HG02981 (cell line): Measurements from ENCODE around the gene TMEM266.

ENCODE experiments used
- ATAC-seq: cut with Tn5 transposase; IDR thresholded peaks from one replicate; pipeline ENCODE4 v1.9.1; 2021; ENCODE audit warnings: mild to moderate bottlenecking, moderate library complexity; ENCODE audit not compliant: unreplicated experiment

Gene TMEM266

DNA sequence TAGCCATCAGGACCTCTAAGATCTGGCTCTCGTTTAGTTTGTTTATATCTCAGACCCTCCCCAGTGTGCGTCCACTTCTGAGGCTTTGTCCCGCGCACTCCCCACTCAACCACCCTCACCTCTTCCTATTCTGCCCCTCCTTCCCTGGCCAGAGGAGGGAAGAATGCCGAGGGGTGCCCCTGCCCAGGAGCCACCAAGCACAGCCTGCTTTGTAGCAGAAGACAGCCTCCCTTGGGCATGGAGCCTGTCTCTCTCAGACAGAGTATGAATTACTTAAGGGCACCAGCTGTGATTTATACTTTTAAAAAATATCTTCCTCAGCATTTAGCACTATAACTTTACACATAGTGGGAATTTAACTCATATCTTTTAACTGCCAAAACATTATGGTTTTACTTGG lies 6.0 kb downstream of the TMEM266 start:
- no peak for ATAC-seq

DNA sequence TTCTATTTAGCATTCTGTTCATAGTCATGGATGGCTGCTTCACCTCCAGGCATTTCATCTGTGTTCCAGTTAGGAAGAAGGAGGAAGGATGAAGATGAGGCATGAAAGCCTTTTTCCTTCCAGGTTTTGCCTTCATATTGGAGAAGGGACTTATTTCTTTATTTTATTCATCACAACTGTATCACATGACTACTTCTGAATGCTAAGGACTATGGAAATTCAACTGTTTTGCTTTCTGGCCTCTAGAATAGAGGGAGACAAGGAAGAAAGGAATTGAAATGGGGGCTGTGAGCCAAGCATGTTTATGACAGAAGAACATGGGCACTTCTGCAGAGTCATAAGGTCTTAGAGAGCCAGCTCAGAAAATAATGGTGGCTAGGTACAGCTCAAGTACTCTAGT lies 10.4 kb downstream of the TMEM266 start:
- ATAC-seq, result no peak

DNA sequence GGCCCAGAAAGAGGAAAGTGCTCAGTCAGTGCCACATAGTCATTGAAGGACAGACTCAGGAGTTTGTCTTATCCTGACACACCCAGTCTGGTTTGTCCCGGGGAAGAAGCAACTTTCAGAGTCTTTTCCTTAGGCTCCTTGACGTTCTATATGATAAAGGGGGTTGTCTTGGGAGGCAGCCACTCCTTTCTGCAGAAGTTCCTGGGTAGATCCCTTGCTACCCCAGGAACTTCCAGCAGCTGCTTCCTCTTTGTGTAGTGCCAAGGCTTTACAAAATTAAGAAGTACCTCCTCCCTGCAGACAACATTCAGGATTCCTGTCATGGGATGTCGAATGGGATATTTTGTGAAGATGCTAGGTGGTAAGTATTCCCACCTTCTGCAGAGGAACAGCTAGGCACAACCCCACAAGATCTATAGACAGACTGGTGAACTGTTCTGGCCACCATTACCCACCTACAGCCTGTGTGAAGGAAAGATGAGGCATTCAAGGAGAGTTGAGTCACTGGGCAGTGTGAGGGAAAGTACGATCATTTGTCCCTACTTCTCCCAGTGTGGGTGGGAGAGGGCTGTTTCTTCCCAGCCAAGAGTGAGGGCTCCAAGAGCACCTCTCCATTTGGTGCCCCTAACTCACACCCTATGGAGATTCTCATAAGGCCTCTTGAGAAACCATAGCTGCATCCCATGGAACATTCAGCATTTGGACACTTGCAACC lies 11.3 kb downstream of the TMEM266 start:
- ATAC-seq, result no peak

DNA sequence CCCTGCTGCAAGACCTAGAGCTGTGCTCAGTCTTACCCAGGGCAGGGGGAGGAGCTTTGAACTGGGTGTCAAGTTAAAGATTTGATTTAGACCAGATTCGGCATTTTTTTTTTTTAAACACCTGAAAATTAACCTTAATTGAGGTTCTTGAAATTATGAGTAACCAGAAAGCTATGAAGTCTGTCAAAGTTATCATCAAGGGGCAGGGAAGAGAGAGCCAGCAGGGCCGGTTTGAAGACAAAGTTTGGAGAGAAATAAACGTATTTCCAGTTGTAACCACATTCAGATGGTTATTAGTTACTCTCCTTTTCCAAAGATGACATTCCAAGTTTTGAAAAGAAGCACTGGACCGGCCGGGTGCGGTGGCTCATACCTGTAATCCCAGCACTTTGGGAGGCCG lies 12.0 kb downstream of the TMEM266 start:
- no peak for ATAC-seq

DNA sequence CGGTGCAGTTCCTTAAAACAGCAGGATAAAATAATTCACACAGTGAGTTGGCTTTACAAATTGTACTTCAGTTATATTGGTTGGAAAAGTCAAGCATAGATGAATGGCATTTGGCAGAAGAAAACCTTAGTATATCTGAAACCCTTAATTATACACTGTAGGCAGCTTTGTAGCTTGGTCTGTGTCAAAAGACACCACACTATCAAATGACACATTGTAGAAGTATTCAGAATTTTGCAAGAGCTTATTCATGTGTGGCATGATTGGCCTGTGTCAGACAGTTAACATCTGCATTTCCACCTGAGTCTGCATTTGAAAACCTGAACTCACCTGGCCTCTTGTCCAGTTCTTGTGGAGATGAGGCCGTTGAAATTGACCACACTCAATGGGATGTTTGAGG lies 13.8 kb downstream of the TMEM266 start:
- no peak for ATAC-seq

DNA sequence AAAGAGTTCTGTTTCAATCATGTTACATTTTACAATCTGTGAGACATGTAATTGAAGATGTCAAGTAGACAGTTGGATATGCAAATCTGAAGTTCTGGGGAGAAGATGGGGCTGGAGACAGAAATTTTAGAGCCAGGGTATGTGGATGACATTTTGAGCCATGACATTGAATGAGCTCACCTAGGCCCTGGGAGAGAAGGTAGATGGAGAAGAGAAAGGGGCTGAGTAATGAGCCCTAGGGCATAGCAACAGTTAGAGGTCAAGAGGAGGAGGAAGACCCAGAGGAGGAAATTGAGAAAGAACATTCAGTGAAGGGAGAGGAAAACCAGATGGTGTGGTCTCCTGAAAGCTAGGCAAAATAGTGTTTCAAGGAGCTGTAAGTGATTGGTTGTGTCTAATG lies 15.3 kb downstream of the TMEM266 start:
- ATAC-seq, result no peak

DNA sequence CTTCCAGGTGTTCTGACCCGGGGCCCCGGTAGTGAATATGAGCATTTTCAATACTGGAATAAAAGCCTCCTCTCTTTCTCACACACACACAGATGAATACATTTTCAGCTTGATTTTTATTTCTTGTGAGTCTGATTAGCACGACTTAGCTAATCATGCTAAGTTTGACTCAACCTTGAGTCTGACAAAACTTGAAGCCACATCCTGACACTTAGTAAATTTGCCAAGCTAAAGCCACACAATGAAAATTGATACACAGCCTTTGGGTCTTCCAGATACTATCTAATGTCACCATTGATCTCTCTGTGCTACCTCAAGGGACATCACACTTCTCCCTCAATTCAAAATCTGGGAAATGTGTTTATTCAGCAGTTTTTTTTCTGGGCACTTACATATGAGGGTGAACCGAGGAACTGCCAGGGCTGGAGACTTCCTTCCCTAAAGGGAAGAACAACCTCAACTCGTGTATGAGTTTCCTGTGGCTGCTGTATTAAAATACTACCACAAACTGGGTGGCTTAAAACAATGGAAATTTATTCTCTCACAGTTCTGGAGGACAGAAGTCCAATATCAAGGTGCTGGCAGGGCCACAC lies 18.6 kb downstream of the TMEM266 start:
- ATAC-seq, result no peak

DNA sequence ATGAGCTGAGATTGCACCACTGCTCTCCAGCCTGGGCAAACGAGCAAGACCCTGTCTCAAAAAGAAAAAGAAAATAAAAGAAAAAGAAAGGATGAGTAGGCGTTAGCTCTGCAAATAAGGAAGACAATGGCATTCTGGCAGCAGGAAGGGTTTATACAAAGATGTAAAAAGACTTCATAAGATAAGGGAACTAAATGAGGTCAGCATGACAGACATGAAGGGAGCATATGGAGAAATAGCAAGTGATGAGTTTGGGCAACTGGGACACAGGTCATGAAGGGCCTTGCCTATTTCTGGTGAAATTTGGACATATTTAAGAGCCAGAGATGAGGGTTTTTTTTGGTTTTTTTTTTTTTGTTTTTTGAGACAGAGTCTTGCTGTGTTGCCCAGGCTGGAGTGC lies 24.5 kb downstream of the TMEM266 start:
- no peak for ATAC-seq

DNA sequence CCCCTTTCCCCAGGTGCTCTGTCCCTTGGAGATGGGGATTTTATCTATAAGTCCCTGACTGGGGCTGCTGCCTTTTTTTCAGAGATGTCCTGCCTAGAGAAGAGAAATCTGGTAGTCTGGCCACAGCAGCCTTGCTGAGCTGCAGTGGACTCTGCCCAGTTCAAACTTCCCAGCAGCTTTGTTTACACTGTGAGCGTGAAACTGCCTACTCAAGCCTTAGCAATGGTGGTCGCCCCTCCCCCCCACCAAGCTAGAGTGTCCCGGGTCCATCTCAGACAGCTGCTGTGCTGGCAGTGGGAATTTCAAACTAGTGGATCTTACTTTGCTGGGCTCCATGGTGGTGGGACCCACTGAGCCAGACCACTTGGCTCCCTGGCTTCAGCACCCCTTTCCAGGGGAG lies 38.9 kb downstream of the TMEM266 start:
- no peak for ATAC-seq

DNA sequence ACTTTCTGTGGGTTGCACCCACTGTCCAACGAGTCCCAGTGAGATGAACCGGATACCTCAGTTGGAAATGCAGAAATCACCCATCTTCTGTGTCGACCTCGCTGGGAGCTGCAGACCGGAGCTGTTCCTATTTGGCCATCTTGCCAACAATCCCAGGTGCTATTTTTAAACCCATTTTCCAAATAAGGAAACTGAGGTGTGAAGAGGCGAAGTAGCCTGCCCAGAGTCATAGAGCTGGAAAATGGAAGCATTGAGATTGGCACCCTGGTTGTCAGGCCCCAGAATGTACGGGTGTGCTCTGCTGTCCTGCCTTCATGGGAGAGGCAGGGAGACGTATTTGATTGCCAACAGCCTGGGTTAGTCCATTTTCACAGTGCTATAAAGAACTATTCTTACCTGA lies 39.6 kb downstream of the TMEM266 start:
- no peak for ATAC-seq

DNA sequence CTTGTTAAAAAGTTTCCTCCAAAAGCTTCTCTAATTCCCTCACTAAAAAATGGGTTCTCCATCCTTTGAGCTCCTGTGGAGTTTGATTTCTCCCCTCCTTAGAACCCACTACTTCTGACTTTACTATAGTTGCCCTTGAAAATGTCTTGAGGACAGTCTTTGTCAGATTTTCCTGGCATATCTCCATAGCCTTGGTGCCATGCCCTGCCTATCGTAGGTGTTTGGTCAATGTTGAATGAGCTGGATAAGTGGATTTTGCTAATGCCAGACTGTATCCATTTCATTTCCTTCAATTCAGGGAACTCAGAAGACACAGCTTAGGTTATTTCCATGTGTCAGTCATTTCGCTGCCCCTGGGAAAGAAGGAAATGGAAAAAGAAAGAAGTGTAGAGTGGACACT lies 40.6 kb downstream of the TMEM266 start:
- ATAC-seq, result no peak

DNA sequence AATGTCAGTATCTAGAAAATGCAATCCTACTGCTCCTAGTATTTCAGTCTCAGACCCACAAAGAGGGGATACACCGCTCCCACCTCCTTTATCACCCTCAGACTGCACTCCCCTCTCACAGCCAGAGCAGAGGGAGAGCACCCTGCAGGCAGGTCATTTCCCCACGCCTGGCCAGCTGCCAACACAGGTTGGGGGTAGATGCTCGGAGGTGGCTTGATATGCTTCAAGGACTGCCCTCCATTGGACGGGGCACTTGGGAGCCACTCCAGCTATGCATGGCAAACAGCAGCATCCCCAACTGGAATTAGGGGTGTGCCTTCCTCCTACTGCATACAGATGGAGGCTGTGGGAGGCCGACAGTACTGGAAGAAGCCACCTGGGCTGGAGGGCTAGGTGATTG lies 41.9 kb downstream of the TMEM266 start:
- no peak for ATAC-seq

DNA sequence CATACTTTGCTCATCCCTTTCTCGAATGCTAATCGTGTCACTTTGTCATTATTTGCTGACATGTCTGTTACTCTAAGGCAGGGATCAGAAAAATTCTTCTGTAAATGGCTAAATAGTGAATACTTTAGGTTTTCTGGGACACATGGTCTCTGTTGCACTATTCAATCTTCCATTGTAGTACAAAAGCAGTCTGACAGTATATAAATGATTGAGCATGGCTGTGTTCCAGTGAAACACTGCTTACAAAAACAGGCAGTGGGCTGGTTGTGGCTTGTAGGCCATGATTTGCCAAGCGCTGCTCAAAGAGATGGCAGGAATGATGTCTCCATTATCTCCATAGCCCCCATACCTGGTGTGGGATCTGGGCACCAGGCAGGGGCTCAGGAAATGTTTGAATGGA lies 45.6 kb downstream of the TMEM266 start:
- ATAC-seq, result no peak

DNA sequence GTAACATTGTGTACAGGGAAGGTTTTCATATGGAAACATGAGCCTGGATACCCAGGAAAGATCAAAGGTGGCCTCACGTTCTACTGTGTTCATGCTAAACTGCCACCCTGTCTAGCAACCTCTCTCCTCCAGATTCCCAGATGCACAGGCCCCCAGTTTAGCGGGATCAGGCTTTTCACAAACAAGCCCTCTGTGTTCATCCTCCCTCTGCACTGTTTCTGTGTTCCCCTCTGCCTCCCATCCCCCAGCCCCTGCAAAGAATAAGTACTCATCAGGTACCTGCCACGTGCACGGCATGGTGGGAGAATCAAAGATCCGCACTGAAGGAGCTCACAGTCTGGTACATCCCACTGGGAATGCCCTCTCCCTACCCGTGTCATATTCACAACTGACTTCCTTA lies 46.1 kb downstream of the TMEM266 start:
- no peak for ATAC-seq

DNA sequence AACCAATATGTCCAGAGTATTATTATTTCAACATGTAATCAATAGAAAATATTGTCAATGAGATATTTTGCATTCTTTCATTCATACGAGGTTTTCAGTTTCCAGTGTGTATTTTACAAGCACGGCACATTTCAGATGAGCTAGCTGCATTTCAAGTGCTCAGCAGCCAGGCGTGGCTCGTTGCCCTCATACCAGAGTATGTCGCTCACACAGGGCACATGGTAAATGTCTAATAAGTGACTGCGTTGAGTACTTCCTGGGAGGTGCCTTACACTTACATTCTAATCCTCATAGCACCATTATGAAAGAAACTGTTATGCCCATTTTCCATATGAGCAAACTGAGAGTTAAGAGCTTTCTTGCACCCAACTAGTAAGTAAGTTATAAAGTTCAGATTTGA lies 47.4 kb downstream of the TMEM266 start:
- no peak for ATAC-seq

DNA sequence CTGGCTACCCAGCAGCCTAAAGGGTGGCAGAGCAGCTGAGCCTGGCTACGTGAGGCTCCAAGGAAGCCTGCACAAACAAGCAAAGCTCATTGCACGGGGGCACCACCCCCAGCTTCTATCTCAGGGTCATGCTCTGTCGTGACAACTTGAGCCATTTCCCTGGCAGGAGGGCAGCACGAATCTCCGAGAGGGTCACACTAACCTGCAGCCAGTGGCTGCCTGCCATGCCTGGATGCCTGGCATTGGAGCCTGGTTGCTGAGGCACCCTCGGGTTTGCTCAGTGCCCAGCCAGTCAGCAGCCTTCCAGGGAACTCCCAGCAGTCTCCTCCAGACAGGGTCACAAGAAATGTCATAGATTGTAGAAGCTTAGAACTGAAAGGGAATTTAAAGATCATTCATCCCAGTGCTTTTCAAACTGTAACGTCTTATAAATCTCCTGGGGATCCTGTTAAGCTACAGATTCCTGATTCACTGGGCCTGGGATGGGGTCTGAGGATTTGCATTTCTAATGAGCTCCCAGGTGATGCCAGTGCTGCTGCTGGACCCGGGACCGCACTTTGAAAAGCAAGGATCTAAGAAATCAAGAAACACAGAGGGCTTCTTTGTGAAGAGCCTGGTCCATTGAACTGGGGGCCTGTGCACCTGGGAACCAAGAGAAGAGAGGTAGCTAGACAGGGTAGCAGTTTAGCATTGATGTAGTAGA lies 48.4 kb downstream of the TMEM266 start:
- no peak for ATAC-seq

DNA sequence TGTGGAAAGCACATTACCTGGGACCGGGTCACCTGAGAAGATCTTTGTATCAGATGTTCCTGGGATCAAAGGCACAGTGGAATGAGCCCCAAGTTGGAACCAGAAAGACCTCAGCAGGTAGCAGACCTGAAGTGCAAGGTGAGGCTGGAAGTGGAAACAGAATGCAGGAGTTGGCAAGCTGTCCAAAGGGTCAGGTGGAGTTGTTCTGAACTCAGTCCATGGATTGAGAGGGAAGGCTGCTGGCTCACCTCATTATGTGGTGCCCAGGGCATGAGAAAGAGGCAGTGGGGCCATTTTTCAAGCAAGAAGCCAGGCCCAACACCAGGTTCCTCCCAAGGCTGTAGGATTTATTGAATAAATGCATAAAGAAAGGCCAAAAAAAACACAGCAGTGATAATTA lies 49.3 kb downstream of the TMEM266 start:
- ATAC-seq, result no peak

DNA sequence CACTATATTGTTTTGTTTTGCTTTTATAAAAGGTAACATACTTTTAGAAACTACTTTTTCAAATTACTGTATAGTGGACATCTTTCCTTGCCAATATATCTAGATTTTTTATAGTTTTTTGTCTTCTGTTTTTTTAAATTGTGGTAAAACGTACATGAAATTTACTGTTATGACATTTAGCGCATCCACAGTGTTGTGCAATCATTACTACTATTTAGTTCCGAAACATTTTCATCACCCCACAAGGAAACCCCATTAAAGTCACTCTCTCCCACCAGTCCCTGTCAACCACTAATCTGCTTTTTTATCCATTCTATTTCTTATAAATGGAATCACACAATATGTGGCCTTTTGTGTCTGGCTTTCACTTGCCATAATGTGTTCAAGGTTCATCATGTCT lies 54.8 kb downstream of the TMEM266 start:
- ATAC-seq, result no peak

DNA sequence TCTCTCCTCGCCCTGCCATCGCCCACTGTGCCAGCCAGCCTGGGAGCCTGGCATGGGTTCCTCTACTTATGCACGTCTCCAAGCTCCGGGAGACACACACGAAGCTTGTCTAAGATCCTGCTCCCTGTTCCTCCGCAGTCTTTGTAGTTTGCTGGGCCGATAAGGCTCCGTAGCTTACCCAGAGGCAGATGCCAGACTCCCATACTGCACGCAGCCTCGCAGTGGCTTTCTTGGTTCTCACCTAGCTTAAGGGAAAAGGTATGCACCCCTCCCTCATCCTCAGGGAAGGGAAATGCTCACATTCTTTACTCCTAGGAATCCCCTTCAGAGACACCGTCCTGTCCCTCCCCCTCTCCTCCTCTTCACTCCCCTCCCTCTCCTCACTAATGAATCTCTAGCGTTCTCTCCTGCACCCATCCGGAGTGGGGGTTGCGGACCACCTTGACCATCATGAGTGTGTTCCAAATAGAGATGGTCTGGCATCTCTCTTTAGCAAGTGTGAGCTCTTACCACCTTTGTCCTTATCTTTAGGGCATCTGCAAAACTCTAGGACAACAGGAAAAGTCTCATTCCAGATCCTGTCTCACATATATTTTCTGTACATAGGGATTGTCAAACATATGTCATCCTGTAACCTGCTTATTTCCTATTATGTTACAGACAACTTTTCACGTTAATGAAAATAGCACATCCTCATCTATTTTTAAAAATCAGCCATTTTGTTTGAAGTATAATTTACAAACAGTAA lies 56.5 kb downstream of the TMEM266 start:
- no peak for ATAC-seq

DNA sequence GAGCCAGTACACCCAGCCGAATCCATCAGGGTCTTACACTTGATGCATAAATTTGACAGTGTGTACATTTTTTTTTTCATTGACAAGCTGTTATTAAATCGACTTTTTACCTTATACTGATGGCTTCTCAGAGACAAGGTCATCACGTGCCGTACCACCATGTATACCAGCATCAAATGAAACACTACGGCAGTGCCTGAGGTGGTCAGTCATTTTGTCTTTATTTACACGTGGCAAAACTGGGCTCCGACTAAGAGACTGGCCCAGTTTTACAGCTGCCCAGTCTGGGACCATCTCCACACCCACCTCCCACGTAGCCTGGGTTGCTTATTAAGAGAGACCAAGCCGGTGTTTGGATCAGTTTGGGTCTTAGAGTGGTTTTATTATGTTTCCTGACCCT lies 57.4 kb downstream of the TMEM266 start:
- no peak for ATAC-seq

DNA sequence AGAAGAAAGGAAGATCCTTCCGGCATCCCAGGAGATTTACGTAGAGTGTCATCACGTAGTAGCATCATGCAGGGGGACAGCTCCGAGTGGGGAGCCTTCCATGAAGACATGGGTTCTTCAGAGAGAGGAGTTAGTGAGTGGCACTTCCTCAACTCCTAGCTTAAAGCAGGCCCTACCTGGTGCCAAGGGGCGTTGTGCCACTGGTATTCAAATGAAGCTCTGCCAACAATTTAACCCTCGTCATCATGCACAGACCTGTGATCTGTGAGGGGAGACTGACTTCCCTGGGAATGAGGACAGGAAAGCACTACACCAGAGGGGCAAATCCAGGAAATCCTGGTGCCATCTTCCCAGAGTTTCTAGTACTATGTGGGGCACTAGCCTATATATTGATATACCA lies 59.0 kb downstream of the TMEM266 start:
- no peak for ATAC-seq

DNA sequence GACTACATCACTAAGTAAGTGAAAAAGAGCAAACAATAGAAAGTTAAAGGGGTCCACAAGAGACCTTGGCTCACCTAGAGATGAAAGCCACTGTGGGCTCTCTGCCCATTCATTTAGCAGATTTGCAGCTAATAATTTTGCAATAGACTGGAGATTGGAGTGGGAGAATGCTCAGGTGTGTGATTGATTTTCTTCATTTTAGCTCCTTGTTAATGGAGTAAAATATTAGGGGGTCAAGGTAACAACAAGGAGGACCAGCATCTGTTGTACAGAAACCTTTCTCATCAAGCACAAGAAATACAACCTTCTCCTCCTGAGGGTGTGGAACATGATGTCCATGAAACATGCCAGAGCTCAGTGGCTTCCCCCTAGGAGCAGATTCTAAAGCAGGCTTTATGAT lies 63.2 kb downstream of the TMEM266 start:
- no peak for ATAC-seq
